Esophagus (tissue), 2 donors: ENCODE measurements around the gene ARL5C. TPM values are rescaled to one million over a fixed set of nuclear protein-coding genes. Genes with fewer than 3 reads are reported as not detected.
"Not testable (repeated sequence)": the region's sequence is repeated elsewhere in the genome, so short reads cannot be mapped to it uniquely, and the experiment has no call there.

ENCODE experiments used
- H3K27ac ChIP-seq, 2 donors: one replicate each; pipeline ENCODE4 v1.5.1; 2013; ENCODE audit warnings: low read depth in 2 of 2, mild to moderate bottlenecking in 2 of 2, inconsistent platforms in 1 of 2, low read length in 1 of 2, moderate library complexity in 1 of 2
- H3K27me3 ChIP-seq, 2 donors: one replicate each; pipeline ENCODE4 v1.6.1; 2013; ENCODE audit warnings: low read length in 2 of 2, control low read depth in 1 of 2, mild to moderate bottlenecking in 1 of 2; ENCODE audit not compliant: insufficient read depth in 2 of 2, control insufficient read depth in 1 of 2
- H3K36me3 ChIP-seq, 2 donors: one replicate each; pipeline ENCODE4 v1.6.1; 2013; ENCODE audit warnings: low read length in 1 of 2; ENCODE audit not compliant: control insufficient read depth in 2 of 2, insufficient read depth in 2 of 2
- H3K4me1 ChIP-seq, 2 donors: one replicate each; pipeline ENCODE4 v1.6.1; 2013; ENCODE audit warnings: low read length in 1 of 2; ENCODE audit not compliant: control insufficient read depth in 2 of 2, insufficient read depth in 2 of 2
- H3K4me3 ChIP-seq, 2 donors: one replicate each; pipeline ENCODE4 v1.5.1; 2013; ENCODE audit warnings: low read length in 2 of 2, mild to moderate bottlenecking in 2 of 2, low read depth in 1 of 2, moderate library complexity in 1 of 2
- H3K9me3 ChIP-seq, 2 donors: one replicate each; pipeline ENCODE4 v1.6.1; 2013; ENCODE audit warnings: mild to moderate bottlenecking in 2 of 2, low read depth in 1 of 2, low read length in 1 of 2, moderate library complexity in 1 of 2; ENCODE audit not compliant: control insufficient read depth in 2 of 2, insufficient read depth in 1 of 2
- WGBS, 2 donors: extraction: QIAGEN DNeasy Blood & Tissue Kit; methylation state at CpG; one replicate each; pipeline ENCODE4 v1.1.7; 2013; 5-methylcytosine and 5-hydroxymethylcytosine counted together
- polyA plus RNA-seq, 2 donors: library from polyadenylated mRNA; stranded (reverse); fragments of 200-250 nt; gene quantifications; one replicate each; pipeline ENCODE4 v1.2.3, GENCODE V29; 2013
- donor health status: healthy with polysubstance abuse.
- donor health status: Bipolar disorder and iron deficiency.

The ARL5C gene
- polyA plus RNA-seq, 2 donors = not detected

GRCh38 chr17:39171933-39172332 lies 6.0 kb upstream of the ARL5C start:
- H3K27me3 ChIP-seq = no peaks in the 10 kb centered on the region
- no peak overlapping the region for H3K4me3 ChIP-seq
- no peaks in the 10 kb centered on the region for H3K36me3 ChIP-seq
- no peaks in the 10 kb centered on the region for H3K9me3 ChIP-seq
- WGBS, 2 donors = 59 to 67% methylated on average over 5 of the region's 5 CpGs
- H3K27ac ChIP-seq = no peak overlapping the region
- peaks cover 0 to 5% of the 10 kb centered on the region in 2 donors for H3K4me1 ChIP-seq

GRCh38 chr17:39170558-39170957 lies 4.6 kb upstream of the ARL5C start:
- H3K27ac ChIP-seq = no peak overlapping the region
- peaks cover 0 to 5% of the 10 kb centered on the region in 2 donors for H3K4me1 ChIP-seq
- no peaks in the 10 kb centered on the region for H3K27me3 ChIP-seq
- no peaks in the 10 kb centered on the region for H3K9me3 ChIP-seq
- no peak overlapping the region for H3K4me3 ChIP-seq
- no peaks in the 10 kb centered on the region for H3K36me3 ChIP-seq
- WGBS, 2 donors = 77 to 78% methylated on average over 6 of the region's 6 CpGs

- Histone ChIP-seq H3K36me3 (no peaks in the 10 kb centered on the region), H3K4me1 (peaks cover 0 to 5% of the 10 kb centered on the region in 2 donors), H3K27ac (no peak overlapping the region), H3K4me3 (no peak overlapping the region), H3K27me3 (no peaks in the 10 kb centered on the region), H3K9me3 (no peaks in the 10 kb centered on the region)
- WGBS, 2 donors = 61 to 67% methylated on average over 4 of the region's 4 CpGs
Observed at GRCh38 chr17:39170109-39170508, 4.1 kb upstream of the ARL5C start.

- H3K27ac ChIP-seq = no peak overlapping the region
- 82 to 92% methylated on average over 3 of the region's 3 CpGs for WGBS, 2 donors
- H3K36me3 ChIP-seq = no peaks in the 10 kb centered on the region
- H3K4me3 ChIP-seq = no peak overlapping the region
- H3K9me3 ChIP-seq = no peaks in the 10 kb centered on the region
- peaks cover 0 to 5% of the 10 kb centered on the region in 2 donors for H3K4me1 ChIP-seq
- no peaks in the 10 kb centered on the region for H3K27me3 ChIP-seq
Observed at GRCh38 chr17:39169518-39169917, 3.6 kb upstream of the ARL5C start.

GRCh38 chr17:39169101-39169500 lies 3.1 kb upstream of the ARL5C start:
- H3K27ac ChIP-seq = no peak overlapping the region
- H3K9me3 ChIP-seq = no peaks in the 10 kb centered on the region
- no peaks in the 10 kb centered on the region for H3K27me3 ChIP-seq
- H3K4me3 ChIP-seq = no peak overlapping the region
- H3K36me3 ChIP-seq = no peaks in the 10 kb centered on the region
- H3K4me1 ChIP-seq = peaks cover 0 to 3% of the 10 kb centered on the region in 2 donors
- WGBS, 2 donors = 86 to 87% methylated on average over 14 of the region's 14 CpGs

GRCh38 chr17:39168503-39168902 lies 2.5 kb upstream of the ARL5C start:
- H3K36me3 ChIP-seq, H3K27me3 ChIP-seq, H3K4me1 ChIP-seq, H3K27ac ChIP-seq, H3K4me3 ChIP-seq, H3K9me3 ChIP-seq: not testable (repeated sequence)
- 94 to 96% methylated on average over 10 of the region's 10 CpGs for WGBS, 2 donors

- no peaks in the 10 kb centered on the region for H3K27me3 ChIP-seq
- peaks cover 0 to 4% of the 10 kb centered on the region in 2 donors for H3K4me1 ChIP-seq
- no peak overlapping the region for H3K4me3 ChIP-seq
- 38 to 54% methylated on average over 2 of the region's 2 CpGs for WGBS, 2 donors
- no peaks in the 10 kb centered on the region for H3K36me3 ChIP-seq
- no peak overlapping the region for H3K27ac ChIP-seq
- H3K9me3 ChIP-seq = no peaks in the 10 kb centered on the region
Observed at GRCh38 chr17:39167476-39167875, 1.5 kb upstream of the ARL5C start.

GRCh38 chr17:39166437-39167335 lies 725 bp upstream of the ARL5C start:
- H3K27ac ChIP-seq = no peak overlapping the region
- H3K27me3 ChIP-seq = no peaks in the 10 kb centered on the region
- H3K9me3 ChIP-seq = no peaks in the 10 kb centered on the region
- no peak overlapping the region for H3K4me3 ChIP-seq
- H3K36me3 ChIP-seq = no peaks in the 10 kb centered on the region
- peaks cover 0 to 2% of the 10 kb centered on the region in 2 donors for H3K4me1 ChIP-seq
- 53 to 58% methylated on average over 7 of the region's 7 CpGs for WGBS, 2 donors

GRCh38 chr17:39165178-39165840 lies 652 bp downstream of the ARL5C start:
- peak overlapping the region; percentile 27 to 37 for H3K4me3 ChIP-seq
- 21 to 24% methylated on average over 51 of the region's 51 CpGs for WGBS, 2 donors
- peaks cover 0 to 2% of the 10 kb centered on the region in 2 donors for H3K4me1 ChIP-seq
- H3K27ac ChIP-seq = no peak overlapping the region
- no peaks in the 10 kb centered on the region for H3K27me3 ChIP-seq
- H3K9me3 ChIP-seq = no peaks in the 10 kb centered on the region
- no peaks in the 10 kb centered on the region for H3K36me3 ChIP-seq
